K562 (cell line): ENCODE measurements around the gene ANK3. TPM values are rescaled to one million over a fixed set of nuclear protein-coding genes. Genes with fewer than 3 reads are reported as not detected.

ENCODE experiments used
- ATAC-seq: fragments of 200-7000 bp; cut with Tn5 transposase; 3 replicates; pipeline ENCODE4 v1.9.1; 2020; ENCODE audit warnings: moderate library complexity
- BruUV-seq: library from RNA; stranded (reverse); fragments of 400-500 nt; replicated peaks from 2 replicates; lab custom pipeline; 2021; lab: Mats Ljungman, UMichigan
- CTCF ChIA-PET: fragments of 300-600 bp; formaldehyde crosslinking; extraction: SDS; loops from one replicate; lab custom pipeline; 2021; ENCODE audit warnings: low intra/inter-chr PET ratio; lab: Yijun Ruan, JAX
- POLR2A ChIA-PET: fragments of 300-600, 350-650 bp; sonication (Branson Sonifier 250); formaldehyde crosslinking; extraction: SDS; loops from one replicate; lab custom pipeline; 2021; ENCODE audit warnings: antibody characterized with exemption, inconsistent platforms; lab: Yijun Ruan, JAX
- DNase-seq, 4 experiments: peaks; one replicate each; pipeline versions ENCODE4 v3.0.0 to v3.0.0-alpha.2; 2011 to 2018; ENCODE audit warnings: low spot score in 3 of 4, mixed read lengths in 3 of 4; ENCODE audit errors: extremely low read depth in 1 of 4
- FAIRE-seq: peaks from 2 replicates; lab custom pipeline; 2011; peaks lifted over from hg19 to GRCh38; lab: Jason Lieb, UNC
- H2AFZ ChIP-seq: 2 replicates; pipeline ENCODE4 v1.6.0; 2011; ENCODE audit warnings: low read depth, low read length, control low read depth, inconsistent platforms
- H3K27ac ChIP-seq: fragments of 200-600 bp; 3 replicates; pipeline ENCODE4 v1.8.0; 2011; ENCODE audit warnings: low read depth, mild to moderate bottlenecking, control low read depth, inconsistent platforms, low read length, moderate library complexity, mixed read lengths; ENCODE audit errors: extremely low read depth
- H3K27me3 ChIP-seq, 2 experiments: fragments of 300-600 bp in 1 of 2; 2 replicates in 1 of 2; 3 replicates in 1 of 2; pipeline versions ENCODE4 v1.6.0 to v1.8.0; 2011; ENCODE audit warnings: inconsistent platforms in 2 of 2, low read length in 2 of 2, mild to moderate bottlenecking in 1 of 2, mixed read lengths in 1 of 2, moderate library complexity in 1 of 2; ENCODE audit not compliant: control insufficient read depth in 2 of 2, insufficient read depth in 2 of 2
- H3K36me3 ChIP-seq: fragments of 300-600 bp; 3 replicates; pipeline ENCODE4 v1.8.0; 2011; ENCODE audit warnings: mild to moderate bottlenecking, low read length, inconsistent platforms; ENCODE audit not compliant: control insufficient read depth, insufficient read depth
- H3K4me1 ChIP-seq, 2 experiments: fragments of 200-600 bp in 1 of 2; replicated peaks in 1 of 2; 2 replicates in 1 of 2; 3 replicates in 1 of 2; pipeline versions ENCODE4 v1.5.1 to v1.8.0; 2011; ENCODE audit warnings: inconsistent platforms in 2 of 2, low read length in 2 of 2, mild to moderate bottlenecking in 1 of 2, mixed read lengths in 1 of 2, moderate library complexity in 1 of 2; ENCODE audit not compliant: control insufficient read depth in 2 of 2, insufficient read depth in 2 of 2
- H3K4me2 ChIP-seq: 2 replicates; pipeline ENCODE4 v1.6.1; 2011; ENCODE audit warnings: low read length, control low read depth, inconsistent platforms, mixed read lengths; ENCODE audit not compliant: insufficient read depth
- H3K4me3 ChIP-seq: fragments of 200-600 bp; sonication (generic), shearing (Covaris generic); 2 replicates; pipeline ENCODE4 v1.5.1; 2016; ENCODE audit warnings: control low read depth, inconsistent platforms
- H3K79me2 ChIP-seq: fragments of 200-600 bp; 3 replicates; pipeline ENCODE4 v1.8.0; 2011; ENCODE audit warnings: low read length, inconsistent platforms; ENCODE audit not compliant: control insufficient read depth, insufficient read depth
- H3K9ac ChIP-seq, 2 experiments: 2 replicates each; pipeline versions ENCODE4 v1.6.0 to v1.6.1; 2011; ENCODE audit warnings: low read depth in 2 of 2, low read length in 2 of 2, control low read depth in 1 of 2, inconsistent platforms in 1 of 2, mild to moderate bottlenecking in 1 of 2, mixed read lengths in 1 of 2; ENCODE audit not compliant: insufficient read depth in 1 of 2
- H3K9me1 ChIP-seq: one replicate; pipeline ENCODE4 v1.6.0; 2011; ENCODE audit warnings: inconsistent platforms, mild to moderate bottlenecking, low read length, moderate library complexity; ENCODE audit not compliant: control insufficient read depth, insufficient read depth
- H3K9me3 ChIP-seq: replicated peaks from 2 replicates; pipeline ENCODE4 v1.5.1; 2011; ENCODE audit warnings: low read depth, low read length, inconsistent platforms; ENCODE audit not compliant: control insufficient read depth, insufficient read depth
- H4K20me1 ChIP-seq: replicated peaks from 2 replicates; pipeline ENCODE4 v1.6.1; 2011; ENCODE audit warnings: low read length, inconsistent platforms, mixed read lengths; ENCODE audit not compliant: control insufficient read depth, insufficient read depth
- ATF6 ChIP-seq: sonication (generic); formaldehyde crosslinking; IDR thresholded peaks from 2 replicates; pipeline ENCODE4 v1.4.0; 2020; ENCODE audit warnings: mild to moderate bottlenecking, missing genetic modification reagents
- BMI1 ChIP-seq: fragments of 150-350 bp; IDR thresholded peaks from 2 replicates; pipeline ENCODE4 v1.6.1; 2014; ENCODE audit warnings: low read length
- NFIC ChIP-seq: fragments of 450-650 bp; IDR thresholded peaks from 2 replicates; pipeline ENCODE4 v1.6.1; 2017; ENCODE audit warnings: mild to moderate bottlenecking, inconsistent platforms
- RNF2 ChIP-seq: sonication (generic); IDR thresholded peaks from 2 replicates; pipeline ENCODE4 v1.6.1; 2016
- TRIM25 ChIP-seq: fragments of 450-650 bp; IDR thresholded peaks from 2 replicates; pipeline ENCODE4 v1.7.0; 2016; ENCODE audit warnings: borderline replicate concordance
- ZBTB12 ChIP-seq: fragments of 250-450 bp; sonication (Bioruptor Pico); IDR thresholded peaks from 2 replicates; pipeline ENCODE4 v1.4.0; 2020
- ZNF184 ChIP-seq: sonication (generic); formaldehyde crosslinking; IDR thresholded peaks from 2 replicates; pipeline ENCODE4 v1.5.0; 2020; ENCODE audit warnings: missing genetic modification reagents
- ZNF316 ChIP-seq: fragments of 450-650 bp; IDR thresholded peaks from 2 replicates; pipeline ENCODE4 v1.6.1; 2016
- WGBS: fragments of 100-300 bp; shearing (Covaris generic); methylation state at CpG from one replicate; pipeline ENCODE4 v1.1.6; 2016; ENCODE audit warnings: low coverage, mixed read lengths; ENCODE audit not compliant: insufficient coverage; ENCODE audit errors: missing lambda C conversion rate; 5-methylcytosine and 5-hydroxymethylcytosine counted together
- in situ Hi-C: fragments of 300-500 bp; cut with MboI; formaldehyde crosslinking; loops from 4 replicates; pipeline ENCODE4 v1.15.0; 2018; ENCODE audit warnings: inconsistent platforms, mixed read lengths
- intact Hi-C: fragments of 100-400 bp; cut with micrococcal nuclease; formaldehyde crosslinking; loops from 2 replicates; pipeline ENCODE4 v1.14.2; 2022
- polyA plus RNA-seq, 8 experiments: library from polyadenylated mRNA; depleted of rRNA in 4 of 8; stranded (reverse) in 5 of 8; unstranded in 3 of 8; fragments of >200 nt; fragmentation: Nextera tagmentation in 2 of 8; fragmentation: Illumina TruSeq in 1 of 8; extraction: Ambion mirVana in 2 of 8; extraction: Trizol in 1 of 8; gene quantifications; 2 replicates each; pipeline versions ENCODE4 v1.2.1 to v1.2.3, GENCODE V29; 2011 to 2014; ENCODE audit warnings: inconsistent platforms in 1 of 8, missing spikeins in 1 of 8
- total RNA-seq, 7 experiments: library from RNA; depleted of rRNA in 6 of 7; stranded (reverse); fragments of >200 nt in 6 of 7; fragmentation: Illumina TruSeq in 2 of 7; extraction: Trizol in 2 of 7; gene quantifications; 2 replicates each; pipeline versions ENCODE4 v1.2.1 to v1.2.3, GENCODE V29; 2011 to 2021; ENCODE audit warnings: low replicate concordance in 1 of 7

Gene ANK3
- total and polyA plus RNA-seq, 9 of the 15 experiments (the other 6 are each of a cell fraction or from before 2014, with no cell fraction given) = 10.0 to 32.3 (median 17.9) TPM

- CTCF ChIA-PET = no interaction called here
- TF ChIP-seq NFIC = no peak
- TF ChIP-seq RNF2 = no peak
- TF ChIP-seq ATF6 = no peak
- TF ChIP-seq ZNF316 = no peak
- TF ChIP-seq TRIM25 = no peak
- TF ChIP-seq ZBTB12 (CRISPR knock-in tag) = no peak
- TF ChIP-seq BMI1 = no peak
- TF ChIP-seq ZNF184 = no peak
- Histone ChIP-seq H3K27me3 (peaks cover 0 to 7% of the 10 kb centered on the region in 2 experiments; a peak in 3 of 5 replicates), H3K9me3 (no peaks in the 10 kb centered on the region), H2AFZ (no peak overlapping the region), H3K36me3 (no peaks in the 10 kb centered on the region), H3K4me2 (no peak overlapping the region), H4K20me1 (no peaks in the 10 kb centered on the region), H3K9ac (no peak overlapping the region), H3K9me1 (no peaks in the 10 kb centered on the region), H3K4me3 (no peak overlapping the region), H3K4me1 (no peaks in the 10 kb centered on the region), H3K27ac (no peak overlapping the region), H3K79me2 (no peaks in the 10 kb centered on the region)
- DNase-seq (no peak), FAIRE-seq (peak; percentile 46), ATAC-seq (no peak)
- in situ Hi-C loops (no loop called here), intact Hi-C loops (no loop called here)
- WGBS = 9% methylated on average over 7 of the region's 7 CpGs
- BruUV-seq = no TSS peak
- POLR2A ChIA-PET = interaction anchor here (1.1 kb wide), 1 partner anchor 12 kb away, joined by 3 read pairs; no protein-coding TSS in a partner anchor
These were observed 870 bp downstream of the ANK3 start for GRCh38 chr10:60388709-60389301.
